PC-3 (cell line): ENCODE data around the gene TMCO5A. TPM values are rescaled to one million over a fixed set of nuclear protein-coding genes. Genes with fewer than 3 reads are reported as not detected.
A peak's percentile ranks its signal among the peaks of the same experiment; 100 is the strongest.

Source experiments
- ATAC-seq: fragments of 200-7000 bp; cut with Tn5 transposase; 2 replicates; pipeline ENCODE4 v1.9.1; 2020; ENCODE audit warnings: mild to moderate bottlenecking, moderate library complexity
- BruUV-seq: library from RNA; stranded (reverse); fragments of 400-500 nt; replicated peaks from 2 replicates; lab custom pipeline; 2021; lab: Mats Ljungman, UMichigan
- CTCF ChIA-PET: fragments of 300-600 bp; sonication (Branson Sonifier 250); formaldehyde crosslinking; loops from one replicate; lab custom pipeline; 2022; ENCODE audit warnings: antibody characterized with exemption; lab: Charles Lee
- POLR2A ChIA-PET: fragments of 300-600 bp; sonication (Branson Sonifier 250); formaldehyde crosslinking; loops from one replicate; lab custom pipeline; 2022; ENCODE audit warnings: antibody characterized with exemption; ENCODE audit not compliant: unreplicated experiment; lab: Charles Lee
- DNase-seq: peaks from one replicate; pipeline ENCODE4 v3.0.0-alpha.2; 2015
- H2AFZ ChIP-seq: fragments of 300-600 bp; sonication (generic); 2 replicates; pipeline ENCODE4 v1.6.0; 2016; ENCODE audit warnings: antibody characterized with exemption, low read length
- H3F3A ChIP-seq: fragments of 300-600 bp; sonication (generic); one replicate; pipeline ENCODE4 v1.6.0; 2017; ENCODE audit warnings: antibody characterized with exemption, low read length, control low read depth, mild to moderate bottlenecking; ENCODE audit not compliant: unreplicated experiment
- H3K27ac ChIP-seq: fragments of 300-600 bp; sonication (generic); 2 replicates; pipeline ENCODE4 v1.5.1; 2016; ENCODE audit warnings: mild to moderate bottlenecking, low read length
- H3K27me3 ChIP-seq: fragments of 300-600 bp; sonication (generic); 2 replicates; pipeline ENCODE4 v1.6.1; 2016; ENCODE audit warnings: low read length, mixed read lengths
- H3K36me3 ChIP-seq: fragments of 300-600 bp; sonication (generic); 2 replicates; pipeline ENCODE4 v1.6.1; 2016; ENCODE audit warnings: low read depth, mixed run types, low read length, mixed read lengths
- H3K4me1 ChIP-seq: fragments of 300-600 bp; sonication (generic); 2 replicates; pipeline ENCODE4 v1.5.1; 2016; ENCODE audit warnings: low read length; ENCODE audit not compliant: insufficient read depth
- H3K4me2 ChIP-seq: fragments of 300-600 bp; sonication (generic); 2 replicates; pipeline ENCODE4 v1.6.0; 2016; ENCODE audit warnings: low read length
- H3K4me3 ChIP-seq: fragments of 300-600 bp; sonication (generic); 2 replicates; pipeline ENCODE4 v1.5.1; 2016; ENCODE audit warnings: mild to moderate bottlenecking, low read length, mixed read lengths
- H3K79me2 ChIP-seq: fragments of 300-600 bp; sonication (generic); 2 replicates; pipeline ENCODE4 v1.6.1; 2017; ENCODE audit warnings: low read length, mixed read lengths
- H3K9ac ChIP-seq: fragments of 300-600 bp; sonication (generic); 2 replicates; pipeline ENCODE4 v1.6.0; 2016; ENCODE audit warnings: mild to moderate bottlenecking, low read length
- H3K9me2 ChIP-seq: fragments of 300-600 bp; sonication (generic); replicated peaks from 2 replicates; pipeline ENCODE4 v1.6.1; 2016; ENCODE audit warnings: mixed run types, low read length, mixed read lengths
- H3K9me3 ChIP-seq: fragments of 300-600 bp; sonication (generic); 2 replicates; pipeline ENCODE4 v1.6.1; 2016; ENCODE audit warnings: low read length, mixed read lengths
- H4K20me1 ChIP-seq: fragments of 300-600 bp; sonication (generic); 2 replicates; pipeline ENCODE4 v1.6.1; 2016; ENCODE audit warnings: low read length, mixed read lengths
- CTCF ChIP-seq: fragments of 300-600 bp; sonication (generic); conservative IDR thresholded peaks from 2 replicates; pipeline ENCODE4 v1.5.1; 2017; ENCODE audit warnings: antibody characterized with exemption, low read depth, mild to moderate bottlenecking, low read length
- EZH2 ChIP-seq: fragments of 300-600 bp; sonication (generic); IDR thresholded peaks from one replicate; pipeline ENCODE4 v1.6.1; 2017; ENCODE audit warnings: antibody characterized with exemption, mild to moderate bottlenecking, low read length; ENCODE audit not compliant: unreplicated experiment
- EZH2phosphoT487 ChIP-seq: fragments of 300-600 bp; sonication (generic); IDR thresholded peaks from 2 replicates; pipeline ENCODE4 v1.6.1; 2018; ENCODE audit warnings: mild to moderate bottlenecking, antibody characterized with exemption, low read length, borderline replicate concordance
- intact Hi-C: fragments of 100-400 bp; cut with micrococcal nuclease; formaldehyde crosslinking; loops from 2 replicates; pipeline ENCODE4 v1.9.0; 2023
- total RNA-seq: library from RNA; depleted of rRNA; stranded (reverse); fragments of >200 nt; gene quantifications from 2 replicates; pipeline ENCODE4 v1.2.3, GENCODE V29; 2014

The TMCO5A gene
- total RNA-seq, 1 experiment from 2014 or later = not detected

- H3K27me3 ChIP-seq = peaks cover 8% of the 10 kb centered on the region; the same call in 1 of the 2 replicates
- ChIA-PET POLR2A (no interaction called here), CTCF (no interaction called here)
- no peaks in the 10 kb centered on the region for H3K9me2 ChIP-seq
- no peak overlapping the region for H3K4me3 ChIP-seq
- no peaks in the 10 kb centered on the region for H3K9me3 ChIP-seq
- intact Hi-C loops = no loop called here
- no peak overlapping the region for H3K27ac ChIP-seq
- no peaks in the 10 kb centered on the region for H3K36me3 ChIP-seq
- BruUV-seq = no TSS peak
- ATAC-seq (no peak), DNase-seq (peak; percentile 9)
- TF ChIP-seq EZH2phosphoT487 (no peak), EZH2 (no peak), CTCF (no peak)
- no peaks in the 10 kb centered on the region for H3F3A ChIP-seq
- no peaks in the 10 kb centered on the region for H3K79me2 ChIP-seq
- no peaks in the 10 kb centered on the region for H4K20me1 ChIP-seq
- peaks cover 5% of the 10 kb centered on the region for H3K4me1 ChIP-seq
- no peak overlapping the region for H3K4me2 ChIP-seq
- no peak overlapping the region for H3K9ac ChIP-seq
- no peak overlapping the region for H2AFZ ChIP-seq
Measured at GRCh38 chr15:37931321-37931720, 3.1 kb upstream of the TMCO5A start.

GRCh38 chr15:37931868-37932267 lies 2.6 kb upstream of the TMCO5A start:
- intact Hi-C loops = no loop called here
- Histone ChIP-seq H3K4me1 (no peaks in the 10 kb centered on the region), H3K9me3 (no peaks in the 10 kb centered on the region), H3K4me2 (no peak overlapping the region), H3K79me2 (no peaks in the 10 kb centered on the region), H3K27me3 (peaks cover 12% of the 10 kb centered on the region; the same call in 1 of the 2 replicates), H4K20me1 (no peaks in the 10 kb centered on the region), H3K27ac (no peak overlapping the region), H3F3A (no peaks in the 10 kb centered on the region), H3K9ac (no peak overlapping the region), H3K4me3 (no peak overlapping the region), H3K9me2 (no peaks in the 10 kb centered on the region), H2AFZ (no peak overlapping the region), H3K36me3 (no peaks in the 10 kb centered on the region)
- TF ChIP-seq EZH2 = no peak
- ChIA-PET POLR2A (no interaction called here), CTCF (no interaction called here)
- no TSS peak for BruUV-seq
- DNase-seq (peak; percentile 38), ATAC-seq (no peak)

- POLR2A ChIA-PET = no interaction called here
- TF ChIP-seq CTCF = no peak
- no peak for TF ChIP-seq EZH2
- no peak for TF ChIP-seq EZH2phosphoT487
- no TSS peak for BruUV-seq
Measured at GRCh38 chr15:37932549-37932948, 1.9 kb upstream of the TMCO5A start.

More at GRCh38 chr15:37932549-37932948, 1.9 kb upstream of the TMCO5A start:
- Histone ChIP-seq H3K27ac (no peak overlapping the region), H3K27me3 (peaks cover 12% of the 10 kb centered on the region; the same call in 1 of the 2 replicates), H3F3A (no peaks in the 10 kb centered on the region), H4K20me1 (no peaks in the 10 kb centered on the region), H3K9me3 (no peaks in the 10 kb centered on the region), H3K9me2 (no peaks in the 10 kb centered on the region), H3K9ac (no peak overlapping the region), H3K79me2 (no peaks in the 10 kb centered on the region), H3K4me1 (no peaks in the 10 kb centered on the region), H2AFZ (no peak overlapping the region), H3K4me3 (no peak overlapping the region), H3K36me3 (no peaks in the 10 kb centered on the region), H3K4me2 (no peak overlapping the region)
- CTCF ChIA-PET = no interaction called here
- DNase-seq (no peak), ATAC-seq (no peak)
- intact Hi-C loops = no loop called here
